Left lung (tissue), 10 donors: ENCODE data around the gene HAGHL. TPM values are rescaled to one million over a fixed set of nuclear protein-coding genes. Genes with fewer than 3 reads are reported as not detected.

ENCODE experiments used
- ATAC-seq: fragments of 200-7000 bp; cut with Tn5 transposase; one replicate; pipeline ENCODE4 v1.9.1; 2020; ENCODE audit warnings: moderate library complexity
- DNase-seq, 4 donors: peaks; one replicate each; pipeline ENCODE4 v3.0.0-alpha.2; 2013 to 2020
- H3K27ac ChIP-seq, 2 donors: fragments of 200-600 bp; sonication (generic) in 1 of 2; one replicate each; pipeline versions ENCODE4 v1.5.0 to v1.8.0; 2020 to 2021
- H3K27me3 ChIP-seq, 2 donors: fragments of 200-600 bp; sonication (generic) in 1 of 2; one replicate each; pipeline versions ENCODE4 v1.5.0 to v1.8.0; 2020 to 2021
- H3K36me3 ChIP-seq, 2 donors: fragments of 200-600 bp; sonication (generic) in 1 of 2; one replicate each; pipeline versions ENCODE4 v1.5.0 to v1.8.0; 2020 to 2021
- H3K4me1 ChIP-seq, 2 donors: fragments of 200-600 bp; one replicate each; pipeline ENCODE4 v1.8.0; 2021
- H3K4me3 ChIP-seq, 2 donors: fragments of 200-600 bp; sonication (generic) in 1 of 2; one replicate each; pipeline versions ENCODE4 v1.5.0 to v1.8.0; 2020 to 2021; ENCODE audit warnings: mild to moderate bottlenecking in 1 of 2
- H3K9me3 ChIP-seq, 2 donors: fragments of 200-600 bp; sonication (generic) in 1 of 2; one replicate each; pipeline versions ENCODE4 v1.5.0 to v1.8.0; 2020 to 2021
- CTCF ChIP-seq, 2 donors: fragments of 200-600 bp; sonication (generic) in 1 of 2; IDR thresholded peaks; one replicate each; pipeline versions ENCODE4 v1.5.0 to v1.8.0; 2021; ENCODE audit warnings: antibody characterized with exemption in 2 of 2
- intact Hi-C, 2 donors: fragments of 100-400 bp; cut with DNase I; formaldehyde crosslinking; loops; one replicate each; pipeline versions ENCODE4 v1.11.2 to v1.14.2; 2022
- polyA plus RNA-seq, 6 donors: library from polyadenylated mRNA; unstranded; fragments of 120-200 nt; gene quantifications; one replicate each; pipeline ENCODE4 v1.2.1, GENCODE V29; 2013; ENCODE audit not compliant: insufficient read length in 6 of 6
- total RNA-seq, 2 donors: library from RNA; stranded (reverse); fragmentation: NEBNext Ultra II Directional; extraction: Animal tissue kit (Norgen Biotek cat#: 25700); gene quantifications; one replicate each; pipeline ENCODE4 v1.2.1, GENCODE V29; 2021
- donor health status: DM: no; HTN: yes; CAD: no.
- donor health status: DM: no; HTN: no; CAD: no.

The HAGHL gene
- total and polyA plus RNA-seq, 8 donors: 2.4 to 9.9 (median 4.4) TPM

- intact Hi-C loops: no loop called here
- H3K4me3 ChIP-seq: peak overlapping the region in 1 of 2 donors; percentile 36
- H3K9me3 ChIP-seq: no peaks in the 10 kb centered on the region
- H3K27ac ChIP-seq: no peak overlapping the region
- TF ChIP-seq CTCF (IDR thresholded peaks at IDR 0.05): no peak
- peaks cover 16 to 33% of the 10 kb centered on the region in 2 donors for H3K4me1 ChIP-seq
- peaks cover 44 to 83% of the 10 kb centered on the region in 2 donors for H3K27me3 ChIP-seq
- DNase-seq (no peak), ATAC-seq (no peak)
- no peaks in the 10 kb centered on the region for H3K36me3 ChIP-seq
These were observed 32.6 kb upstream of the HAGHL start for GRCh38 chr16:694187-694862.

- H3K36me3 ChIP-seq: no peaks in the 10 kb centered on the region
These were observed 32.0 kb upstream of the HAGHL start for GRCh38 chr16:694863-695354.

GRCh38 chr16:695355-696089, 31.4 kb upstream of the HAGHL start:
- Histone ChIP-seq H3K27me3 (peaks cover 53 to 95% of the 10 kb centered on the region in 2 donors), H3K4me3 (peak overlapping the region in 1 of 2 donors; percentile 36), H3K36me3 (no peaks in the 10 kb centered on the region), H3K9me3 (no peaks in the 10 kb centered on the region), H3K27ac (no peak overlapping the region), H3K4me1 (peaks cover 11 to 26% of the 10 kb centered on the region in 2 donors)
- no peak for TF ChIP-seq CTCF (IDR thresholded peaks at IDR 0.05)
- peak in 1 of 4 donors; percentile 41 for DNase-seq
- intact Hi-C loops: no loop called here
- peak; percentile 53 for ATAC-seq

More at GRCh38 chr16:694863-695354, 32.0 kb upstream of the HAGHL start:
- no peak overlapping the region for H3K27ac ChIP-seq
- TF ChIP-seq CTCF (IDR thresholded peaks at IDR 0.05): no peak
- intact Hi-C loops: no loop called here
- peak overlapping the region in 1 of 2 donors; percentile 36 for H3K4me3 ChIP-seq
- peaks cover 47 to 89% of the 10 kb centered on the region in 2 donors for H3K27me3 ChIP-seq
- H3K4me1 ChIP-seq: peaks cover 11 to 27% of the 10 kb centered on the region in 2 donors
- no peak for DNase-seq
- ATAC-seq: no peak
- no peaks in the 10 kb centered on the region for H3K9me3 ChIP-seq

- Histone ChIP-seq H3K4me3 (no peak overlapping the region), H3K27me3 (peaks cover 66 to 99% of the 10 kb centered on the region in 2 donors), H3K9me3 (no peaks in the 10 kb centered on the region), H3K36me3 (no peaks in the 10 kb centered on the region), H3K27ac (no peak overlapping the region), H3K4me1 (peaks cover 11 to 22% of the 10 kb centered on the region in 2 donors)
- intact Hi-C loops: no loop called here
- no peak for ATAC-seq
- no peak for DNase-seq
- no peak for TF ChIP-seq CTCF (IDR thresholded peaks at IDR 0.05)
These were observed 27.8 kb upstream of the HAGHL start for GRCh38 chr16:698911-699671.
